RWPE1 (cell line): ENCODE data around the gene SELENON.

ENCODE experiments used
- CTCF ChIA-PET: fragments of 350-600 bp; sonication (Branson Sonifier 250); formaldehyde crosslinking; extraction: SDS; loops from one replicate; lab custom pipeline; 2021; lab: Yijun Ruan, JAX
- POLR2A ChIA-PET: fragments of 400-600 bp; formaldehyde crosslinking; extraction: SDS; loops from one replicate; lab custom pipeline; 2020; ENCODE audit warnings: antibody characterized with exemption; ENCODE audit not compliant: low non-redundant PET; lab: Yijun Ruan, JAX
- DNase-seq: peaks from one replicate; pipeline ENCODE4 v3.0.0; 2012; ENCODE audit warnings: low spot score
- H3K27ac ChIP-seq: fragments of 450-650 bp; 2 replicates; pipeline ENCODE4 v1.5.1; 2017
- CTCF ChIP-seq: fragments of 450-650 bp; conservative IDR thresholded peaks from 2 replicates; pipeline ENCODE4 v1.5.1; 2017; ENCODE audit warnings: low read depth, mild to moderate bottlenecking

SELENON gene

GRCh38 chr1:25821112-25821476 is 21.1 kb downstream of the SELENON start:
- no peak for DNase-seq
- H3K27ac ChIP-seq, result peak overlapping the region; percentile 92
- ChIA-PET CTCF (no interaction called here), POLR2A (no interaction called here)
- no peak for TF ChIP-seq CTCF

GRCh38 chr1:25821630-25822091 is 21.7 kb downstream of the SELENON start:
- H3K27ac ChIP-seq, result peak overlapping the region; percentile 92
- no peak for TF ChIP-seq CTCF
- ChIA-PET POLR2A (no interaction called here), CTCF (no interaction called here)
- DNase-seq, result no peak

GRCh38 chr1:25825605-25826004 is 25.6 kb downstream of the SELENON start:
- DNase-seq, result no peak
- POLR2A ChIA-PET, result no interaction called here
- peak overlapping the region; percentile 28 for H3K27ac ChIP-seq
- no peak for TF ChIP-seq CTCF
- CTCF ChIA-PET, result interaction anchor here (0.9 kb wide), 1 partner anchor 102 kb away, joined by 3 read pairs; no protein-coding TSS in a partner anchor

GRCh38 chr1:25826571-25826970 is 26.6 kb downstream of the SELENON start:
- ChIA-PET POLR2A (interaction anchor here (0.6 kb wide), 1 partner anchor 155 kb away, joined by 3 read pairs; no protein-coding TSS in a partner anchor), CTCF (interaction anchor here (1.1 kb wide), 1 partner anchor 66 kb away, joined by 4 read pairs; no protein-coding TSS in a partner anchor)
- DNase-seq, result no peak
- H3K27ac ChIP-seq, result peak overlapping the region; percentile 28; the same call in 1 of the 2 replicates
- TF ChIP-seq CTCF, result no peak

GRCh38 chr1:25828491-25828890 is 28.5 kb downstream of the SELENON start:
- H3K27ac ChIP-seq, result no peak overlapping the region
- CTCF ChIA-PET, result interaction anchor here (0.5 to 0.7 kb wide), 4 partner anchors 9 to 404 kb away, joined by 3 read pairs; no protein-coding TSS in a partner anchor
- no peak for TF ChIP-seq CTCF
- POLR2A ChIA-PET, result no interaction called here
- no peak for DNase-seq

GRCh38 chr1:25829046-25829445 is 29.1 kb downstream of the SELENON start:
- DNase-seq, result no peak
- CTCF ChIA-PET, result interaction anchor here (0.6 to 0.7 kb wide), 2 partner anchors 8 to 1763 kb away, joined by 3 read pairs; no protein-coding TSS in a partner anchor
- H3K27ac ChIP-seq, result no peak overlapping the region
- TF ChIP-seq CTCF, result no peak
- POLR2A ChIA-PET, result no interaction called here
